Measurements from ENCODE around the gene AKAP5. TPM values are rescaled to one million over a fixed set of nuclear protein-coding genes. Genes with fewer than 3 reads are reported as not detected.

The AKAP5 gene
- polyA plus RNA-seq, 1 donor (not counting 4 experiments of a cell fraction or from before 2014, with no cell fraction given) = 0.08 TPM

DNA sequence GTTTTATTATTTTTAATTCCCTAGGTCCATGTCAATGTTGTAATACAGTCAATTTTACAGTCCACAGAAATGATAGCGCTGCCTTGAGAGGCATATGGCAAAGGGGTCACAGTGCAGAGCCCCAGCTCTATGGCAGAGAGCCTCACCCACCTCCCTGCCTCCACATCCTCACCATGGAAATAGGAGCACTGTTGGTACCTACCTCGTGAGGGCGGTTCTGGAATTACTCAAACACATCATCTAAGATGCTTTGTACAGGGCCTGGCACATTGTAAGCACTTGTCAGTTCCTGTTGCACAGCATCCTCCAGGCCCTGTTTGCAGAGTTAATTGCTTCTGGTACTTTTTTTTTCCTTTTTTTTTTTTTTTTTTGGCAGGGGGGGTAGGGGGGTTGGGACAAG is 4.1 kb upstream of the AKAP5 start:
- no peak overlapping the region for H3K9ac ChIP-seq (ENCODE audit: control insufficient read depth, extremely low read depth, insufficient read depth, low read length)
- no peaks in the 10 kb centered on the region for H3K9me1 ChIP-seq (ENCODE audit: control insufficient read depth, extremely low read depth, insufficient read depth, low read length)
- dilution Hi-C loops (cut with MboI; ENCODE audit: extremely low pct_ligation_motif_present, low sequenced_read_pairs) = no loop called here
- no peak for DNase-seq (ENCODE audit: low read depth, low spot score)
- H3K27me3 ChIP-seq (ENCODE audit: control insufficient read depth, extremely low read depth, insufficient read depth, low read length) = no peaks in the 10 kb centered on the region
- H3K79me2 ChIP-seq (ENCODE audit: control insufficient read depth, insufficient read depth, low read length) = no peaks in the 10 kb centered on the region
- FAIRE-seq = no peak
- no peaks in the 10 kb centered on the region for H3K9me3 ChIP-seq (ENCODE audit: control insufficient read depth, low read depth, low read length)
- peaks cover 9% of the 10 kb centered on the region in 2 experiments for H3K36me3 ChIP-seq (ENCODE audit: control insufficient read depth in 2 of 2, extremely low read depth in 1 of 2, insufficient read depth in 2 of 2, low read length in 2 of 2)
- H3K27ac ChIP-seq (ENCODE audit: control insufficient read depth, insufficient read depth, low read length) = no peak overlapping the region
- no peaks in the 10 kb centered on the region for H4K20me1 ChIP-seq (ENCODE audit: control insufficient read depth, extremely low read depth, insufficient read depth, low read length)
- TF ChIP-seq, protein P1, sequence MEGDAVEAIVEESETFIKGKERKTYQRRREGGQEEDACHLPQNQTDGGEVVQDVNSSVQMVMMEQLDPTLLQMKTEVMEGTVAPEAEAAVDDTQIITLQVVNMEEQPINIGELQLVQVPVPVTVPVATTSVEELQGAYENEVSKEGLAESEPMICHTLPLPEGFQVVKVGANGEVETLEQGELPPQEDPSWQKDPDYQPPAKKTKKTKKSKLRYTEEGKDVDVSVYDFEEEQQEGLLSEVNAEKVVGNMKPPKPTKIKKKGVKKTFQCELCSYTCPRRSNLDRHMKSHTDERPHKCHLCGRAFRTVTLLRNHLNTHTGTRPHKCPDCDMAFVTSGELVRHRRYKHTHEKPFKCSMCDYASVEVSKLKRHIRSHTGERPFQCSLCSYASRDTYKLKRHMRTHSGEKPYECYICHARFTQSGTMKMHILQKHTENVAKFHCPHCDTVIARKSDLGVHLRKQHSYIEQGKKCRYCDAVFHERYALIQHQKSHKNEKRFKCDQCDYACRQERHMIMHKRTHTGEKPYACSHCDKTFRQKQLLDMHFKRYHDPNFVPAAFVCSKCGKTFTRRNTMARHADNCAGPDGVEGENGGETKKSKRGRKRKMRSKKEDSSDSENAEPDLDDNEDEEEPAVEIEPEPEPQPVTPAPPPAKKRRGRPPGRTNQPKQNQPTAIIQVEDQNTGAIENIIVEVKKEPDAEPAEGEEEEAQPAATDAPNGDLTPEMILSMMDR (optimal IDR thresholded peaks at IDR 0.05 in 1 of 3, IDR thresholded peaks at IDR 0.05 in 1 of 3, conservative IDR thresholded peaks at IDR 0.05 in 1 of 3; ENCODE audit: extremely low read depth in 1 of 3, insufficient read depth in 2 of 3, low read length in 3 of 3) = no peak
- H3K4me2 ChIP-seq (ENCODE audit: control insufficient read depth, extremely low read depth, insufficient read depth, low read depth, low read length) = no peak overlapping the region
- peaks cover 12% of the 10 kb centered on the region for H3K4me1 ChIP-seq (ENCODE audit: control insufficient read depth, extremely low read depth, insufficient read depth, low read length)
- no peak overlapping the region for H3K4me3 ChIP-seq (ENCODE audit: control insufficient read depth in 2 of 3, extremely low read depth in 1 of 3, insufficient read depth in 2 of 3, low read depth in 1 of 3, low read length in 3 of 3)
- no peak overlapping the region for H2AFZ ChIP-seq (ENCODE audit: control insufficient read depth, low read length)

DNA sequence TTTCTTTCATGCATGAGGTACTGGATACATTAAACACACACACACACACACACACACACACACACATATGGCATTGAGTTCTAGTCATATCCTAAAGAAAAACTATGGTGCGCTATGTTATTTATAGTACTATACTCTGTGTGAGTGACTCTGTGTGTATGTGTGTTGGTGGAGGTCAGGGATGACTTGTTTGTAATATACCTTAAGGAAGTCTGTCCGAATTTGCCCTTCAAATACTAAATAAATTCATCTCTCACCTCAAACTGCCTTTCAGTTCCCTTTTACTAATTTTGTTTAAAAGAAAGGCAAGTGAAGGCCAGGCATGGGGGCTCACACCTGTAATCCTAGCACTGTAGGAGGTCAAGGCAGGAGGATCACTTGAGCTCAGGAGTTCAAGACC is 2.1 kb upstream of the AKAP5 start:
- Histone ChIP-seq H3K36me3 (ENCODE audit: control insufficient read depth in 2 of 2, extremely low read depth in 1 of 2, insufficient read depth in 2 of 2, low read length in 2 of 2) (peaks cover 5 to 6% of the 10 kb centered on the region in 2 experiments), H3K9ac (ENCODE audit: control insufficient read depth, extremely low read depth, insufficient read depth, low read length) (no peak overlapping the region), H4K20me1 (ENCODE audit: control insufficient read depth, extremely low read depth, insufficient read depth, low read length) (no peaks in the 10 kb centered on the region), H3K4me2 (ENCODE audit: control insufficient read depth, extremely low read depth, insufficient read depth, low read depth, low read length) (no peak overlapping the region), H3K27me3 (ENCODE audit: control insufficient read depth, extremely low read depth, insufficient read depth, low read length) (no peaks in the 10 kb centered on the region), H3K9me1 (ENCODE audit: control insufficient read depth, extremely low read depth, insufficient read depth, low read length) (no peaks in the 10 kb centered on the region), H2AFZ (ENCODE audit: control insufficient read depth, low read length) (no peak overlapping the region), H3K79me2 (ENCODE audit: control insufficient read depth, insufficient read depth, low read length) (no peaks in the 10 kb centered on the region), H3K27ac (ENCODE audit: control insufficient read depth, insufficient read depth, low read length) (no peak overlapping the region), H3K4me1 (ENCODE audit: control insufficient read depth, extremely low read depth, insufficient read depth, low read length) (peaks cover 13% of the 10 kb centered on the region), H3K9me3 (ENCODE audit: control insufficient read depth, low read depth, low read length) (no peaks in the 10 kb centered on the region), H3K4me3 (ENCODE audit: control insufficient read depth in 2 of 3, extremely low read depth in 1 of 3, insufficient read depth in 2 of 3, low read depth in 1 of 3, low read length in 3 of 3) (no peak overlapping the region)
- no peak for TF ChIP-seq EZH2 (IDR thresholded peaks at IDR 0.05; ENCODE audit: low read length)
- TF ChIP-seq, protein P1 (optimal IDR thresholded peaks at IDR 0.05 in 1 of 3, IDR thresholded peaks at IDR 0.05 in 1 of 3, conservative IDR thresholded peaks at IDR 0.05 in 1 of 3; ENCODE audit: extremely low read depth in 1 of 3, insufficient read depth in 2 of 3, low read length in 3 of 3) = no peak
- FAIRE-seq (no peak), DNase-seq (ENCODE audit: low read depth, low spot score) (no peak)
- dilution Hi-C loops (cut with MboI; ENCODE audit: extremely low pct_ligation_motif_present, low sequenced_read_pairs) = no loop called here

Data from keratinocyte (primary cell).